Measurements from ENCODE around the gene LRMDA. TPM values are rescaled to one million over a fixed set of nuclear protein-coding genes. Genes with fewer than 3 reads are reported as not detected.

Gene LRMDA
- total RNA-seq, 1 donor from 2014 or later, result 0.19 TPM

DNA sequence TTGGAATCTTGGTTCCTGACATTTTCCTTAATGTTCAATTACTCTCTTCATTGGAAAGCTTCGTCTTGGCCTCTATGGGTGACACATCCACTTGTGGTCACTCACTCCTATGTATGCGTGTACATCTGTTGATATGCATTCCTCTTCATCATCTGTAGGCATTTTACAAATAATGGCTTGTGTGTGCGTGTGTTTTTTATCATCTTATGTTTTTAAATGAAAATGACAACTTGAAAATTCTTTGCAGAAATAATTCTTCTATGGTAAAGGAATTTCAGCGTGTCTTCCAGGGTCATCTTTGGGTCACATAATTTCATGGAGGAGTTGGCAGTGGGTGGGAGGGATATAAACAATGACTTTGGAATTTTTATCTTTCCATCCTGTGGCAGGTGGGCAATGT is 925.1 kb downstream of the LRMDA start:
- H3K27ac Mint-ChIP-seq (ENCODE audit: unreplicated experiment), result peak overlapping the region; percentile 17
- H3K27me3 Mint-ChIP-seq (ENCODE audit: unreplicated experiment), result no peaks in the 10 kb centered on the region
- no peak for DNase-seq (ENCODE audit: extremely low spot score, unreplicated experiment)
- no peak overlapping the region for H3K4me3 Mint-ChIP-seq (ENCODE audit: unreplicated experiment)
- peaks cover 27% of the 10 kb centered on the region for H3K4me1 Mint-ChIP-seq (ENCODE audit: unreplicated experiment)
- H3K9me3 Mint-ChIP-seq (ENCODE audit: unreplicated experiment), result no peaks in the 10 kb centered on the region
- no peak for TF ChIP-seq CTCF (IDR thresholded peaks at IDR 0.05)
- H3K36me3 Mint-ChIP-seq (ENCODE audit: unreplicated experiment), result no peaks in the 10 kb centered on the region

DNA sequence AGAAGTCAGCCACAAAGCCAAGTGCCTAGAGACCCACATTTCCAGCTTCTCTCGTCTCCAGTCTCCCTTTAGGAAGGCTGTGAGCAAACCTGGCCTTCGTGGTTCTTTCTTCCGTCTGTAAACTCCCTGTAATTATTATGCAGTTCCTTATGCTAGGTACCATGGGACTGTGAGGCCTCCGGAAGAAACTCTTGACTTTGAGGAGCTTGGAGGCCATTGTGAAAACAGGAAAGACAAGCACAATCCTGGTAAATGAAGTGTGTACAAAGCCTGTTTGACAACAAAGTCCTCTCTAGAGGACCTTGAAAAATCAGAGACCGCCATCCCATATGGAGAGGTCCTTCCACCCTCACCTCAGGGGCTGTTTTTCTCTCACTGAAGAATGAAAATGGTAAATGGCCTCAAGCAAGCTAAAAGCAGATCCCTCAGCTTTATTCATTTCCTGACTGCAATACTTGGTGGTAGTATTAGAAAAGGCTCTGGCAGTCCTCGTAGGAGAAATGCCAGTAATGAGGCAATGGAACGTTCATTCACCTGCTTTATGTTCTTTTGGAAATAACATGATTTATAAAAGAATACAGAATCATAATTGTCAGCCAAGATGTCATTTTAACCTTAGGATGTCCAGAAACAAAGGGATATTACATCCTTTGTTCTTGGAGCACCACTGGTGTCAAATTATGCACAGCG is 926.4 kb downstream of the LRMDA start:
- Mint-ChIP-seq H3K4me3 (ENCODE audit: unreplicated experiment) (no peak overlapping the region), H3K36me3 (ENCODE audit: unreplicated experiment) (no peaks in the 10 kb centered on the region), H3K27me3 (ENCODE audit: unreplicated experiment) (no peaks in the 10 kb centered on the region), H3K9me3 (ENCODE audit: unreplicated experiment) (no peaks in the 10 kb centered on the region), H3K27ac (ENCODE audit: unreplicated experiment) (no peak overlapping the region), H3K4me1 (ENCODE audit: unreplicated experiment) (peaks cover 19% of the 10 kb centered on the region)
- no peak for TF ChIP-seq CTCF (IDR thresholded peaks at IDR 0.05)
- DNase-seq (ENCODE audit: extremely low spot score, unreplicated experiment), result no peak

DNA sequence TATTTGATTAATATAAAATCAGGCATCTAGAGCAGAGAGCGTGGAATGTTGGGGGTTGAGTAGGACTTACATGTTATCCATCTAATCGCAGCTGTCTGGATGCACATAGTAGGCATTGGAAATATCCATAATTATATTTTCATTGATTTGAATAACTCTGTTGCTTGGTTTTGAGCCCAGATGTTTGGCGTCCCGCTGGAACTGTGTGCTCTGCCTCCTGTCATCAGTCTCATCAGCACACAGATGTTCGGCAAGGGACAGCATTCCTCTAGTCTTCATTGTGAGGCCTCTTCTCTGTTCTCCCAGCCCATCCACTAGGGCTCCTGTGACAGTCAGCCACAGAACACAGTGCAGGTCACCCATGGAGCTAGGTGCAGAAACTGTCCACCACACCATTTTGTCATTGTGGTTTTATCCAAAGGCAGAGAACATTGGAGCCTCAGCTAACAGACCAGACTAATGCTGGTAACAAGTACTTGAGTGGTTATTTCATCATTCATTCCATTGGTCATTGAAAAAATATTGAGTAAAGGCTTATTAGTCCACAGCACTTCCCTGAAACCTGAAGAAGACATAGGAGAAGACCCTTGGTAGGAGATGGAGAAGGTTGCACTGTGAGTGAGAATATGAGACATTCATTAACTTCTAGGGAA is 927.4 kb downstream of the LRMDA start:
- DNase-seq (ENCODE audit: extremely low spot score, unreplicated experiment), result no peak
- H3K4me3 Mint-ChIP-seq (ENCODE audit: unreplicated experiment), result no peak overlapping the region
- no peak for TF ChIP-seq CTCF (IDR thresholded peaks at IDR 0.05)
- peaks cover 19% of the 10 kb centered on the region for H3K4me1 Mint-ChIP-seq (ENCODE audit: unreplicated experiment)
- H3K36me3 Mint-ChIP-seq (ENCODE audit: unreplicated experiment), result no peaks in the 10 kb centered on the region
- H3K27ac Mint-ChIP-seq (ENCODE audit: unreplicated experiment), result no peak overlapping the region
- H3K27me3 Mint-ChIP-seq (ENCODE audit: unreplicated experiment), result no peaks in the 10 kb centered on the region
- H3K9me3 Mint-ChIP-seq (ENCODE audit: unreplicated experiment), result no peaks in the 10 kb centered on the region

DNA sequence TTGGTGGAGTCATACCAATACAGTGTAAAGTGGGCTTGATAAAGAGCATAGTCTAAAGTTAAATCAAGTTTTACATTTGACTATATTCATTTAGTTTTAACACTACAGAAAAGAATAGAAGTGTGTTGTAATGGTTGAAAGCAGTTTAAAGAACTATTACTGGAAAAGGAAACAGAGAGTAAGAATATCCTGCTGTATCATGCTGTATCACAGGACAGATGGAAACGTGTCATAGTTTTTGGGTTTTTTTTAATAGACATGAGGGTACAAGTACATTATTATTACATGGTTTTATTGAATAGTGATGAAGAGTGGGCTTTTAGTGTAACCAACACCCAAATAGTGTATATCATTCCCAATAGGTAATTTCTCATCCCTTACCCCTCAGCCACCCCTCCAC is 944.3 kb downstream of the LRMDA start:
- H3K4me3 Mint-ChIP-seq (ENCODE audit: unreplicated experiment), result no peak overlapping the region
- no peak for TF ChIP-seq CTCF (IDR thresholded peaks at IDR 0.05)
- H3K36me3 Mint-ChIP-seq (ENCODE audit: unreplicated experiment), result peaks cover 6% of the 10 kb centered on the region
- H3K27ac Mint-ChIP-seq (ENCODE audit: unreplicated experiment), result no peak overlapping the region
- H3K27me3 Mint-ChIP-seq (ENCODE audit: unreplicated experiment), result no peaks in the 10 kb centered on the region
- DNase-seq (ENCODE audit: extremely low spot score, unreplicated experiment), result no peak
- peaks cover 31% of the 10 kb centered on the region for H3K9me3 Mint-ChIP-seq (ENCODE audit: unreplicated experiment)
- peaks cover 1% of the 10 kb centered on the region for H3K4me1 Mint-ChIP-seq (ENCODE audit: unreplicated experiment)

GRCh38 chr10:76382381-76382851 is 951.0 kb downstream of the LRMDA start:
- TF ChIP-seq CTCF (IDR thresholded peaks at IDR 0.05), result no peak
- Mint-ChIP-seq H3K27me3 (ENCODE audit: unreplicated experiment) (no peaks in the 10 kb centered on the region), H3K4me1 (ENCODE audit: unreplicated experiment) (peaks cover 14% of the 10 kb centered on the region), H3K36me3 (ENCODE audit: unreplicated experiment) (peaks cover 6% of the 10 kb centered on the region), H3K4me3 (ENCODE audit: unreplicated experiment) (no peak overlapping the region), H3K27ac (ENCODE audit: unreplicated experiment) (peak overlapping the region; percentile 77), H3K9me3 (ENCODE audit: unreplicated experiment) (peaks cover 13% of the 10 kb centered on the region)
- no peak for DNase-seq (ENCODE audit: extremely low spot score, unreplicated experiment)
